Subcutaneous abdominal adipose tissue (tissue), 5 donors: ENCODE data around the gene AKT1S1.

Experiments used
- H3K27ac ChIP-seq: one replicate; pipeline ENCODE4 v1.7.0; 2013; ENCODE audit warnings: low read depth, mild to moderate bottlenecking, inconsistent platforms, low read length, moderate library complexity
- H3K27me3 ChIP-seq, 5 donors: one replicate each; pipeline ENCODE4 v1.7.0; 2013; ENCODE audit warnings: low read length in 5 of 5, inconsistent platforms in 1 of 5; ENCODE audit not compliant: control insufficient read depth in 5 of 5, insufficient read depth in 4 of 5
- H3K36me3 ChIP-seq, 5 donors: one replicate each; pipeline ENCODE4 v1.7.0; 2013; ENCODE audit warnings: low read length in 5 of 5; ENCODE audit not compliant: control insufficient read depth in 5 of 5, insufficient read depth in 5 of 5
- H3K4me1 ChIP-seq, 5 donors: one replicate each; pipeline ENCODE4 v1.7.0; 2013; ENCODE audit warnings: low read length in 5 of 5, mild to moderate bottlenecking in 3 of 5, moderate library complexity in 1 of 5; ENCODE audit not compliant: control insufficient read depth in 5 of 5, insufficient read depth in 5 of 5
- H3K4me3 ChIP-seq, 5 donors: one replicate each; pipeline ENCODE4 v1.7.0; 2013; ENCODE audit warnings: low read length in 5 of 5, low read depth in 1 of 5
- H3K9ac ChIP-seq, 5 donors: one replicate each; pipeline ENCODE4 v1.7.0; 2013; ENCODE audit warnings: low read length in 5 of 5, mild to moderate bottlenecking in 4 of 5, moderate library complexity in 3 of 5
- H3K9me3 ChIP-seq, 5 donors: one replicate each; pipeline ENCODE4 v1.7.0; 2013; ENCODE audit warnings: low read length in 5 of 5; ENCODE audit not compliant: control insufficient read depth in 5 of 5
- donor health status: healthy.
- donor health status: healthy.
- donor health status: healthy.
- donor health status: healthy.
- donor health status: healthy.

AKT1S1 gene

DNA sequence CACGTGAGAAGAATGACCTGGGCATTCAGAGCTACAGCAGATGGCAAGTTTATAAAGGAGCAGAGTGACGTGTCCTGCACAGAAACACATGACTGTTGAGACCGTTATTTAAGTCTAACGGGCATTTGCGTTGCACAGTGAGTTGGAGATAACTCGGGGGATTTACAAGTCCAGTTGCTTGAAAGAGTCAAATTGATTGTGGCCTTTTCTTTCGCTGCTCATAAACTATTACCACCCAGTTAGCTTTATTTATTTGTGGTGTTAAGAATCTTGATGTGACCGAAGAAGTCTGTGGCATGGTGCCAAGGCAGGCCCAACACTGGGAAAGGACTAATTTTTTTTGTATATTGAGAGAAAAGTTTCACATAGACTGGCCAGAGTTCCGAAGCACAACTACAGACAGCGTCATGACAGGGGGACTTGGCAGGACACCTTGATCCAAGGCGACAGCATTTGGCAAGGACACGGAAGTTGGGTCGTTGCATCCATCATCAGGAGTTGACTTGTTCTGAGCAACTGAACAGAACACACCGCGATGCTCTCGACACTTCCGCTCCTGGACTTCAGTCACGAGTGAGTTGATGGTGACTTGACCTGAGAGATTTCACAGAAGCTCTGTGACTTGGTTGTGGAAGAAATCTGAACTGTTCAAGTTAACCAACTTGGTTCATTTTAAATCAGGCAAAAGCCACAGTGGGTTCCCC is 38.1 kb downstream of the AKT1S1 start:
- H3K36me3 ChIP-seq, result peaks cover 0 to 64% (median 58%) of the 10 kb centered on the region in 5 donors

DNA sequence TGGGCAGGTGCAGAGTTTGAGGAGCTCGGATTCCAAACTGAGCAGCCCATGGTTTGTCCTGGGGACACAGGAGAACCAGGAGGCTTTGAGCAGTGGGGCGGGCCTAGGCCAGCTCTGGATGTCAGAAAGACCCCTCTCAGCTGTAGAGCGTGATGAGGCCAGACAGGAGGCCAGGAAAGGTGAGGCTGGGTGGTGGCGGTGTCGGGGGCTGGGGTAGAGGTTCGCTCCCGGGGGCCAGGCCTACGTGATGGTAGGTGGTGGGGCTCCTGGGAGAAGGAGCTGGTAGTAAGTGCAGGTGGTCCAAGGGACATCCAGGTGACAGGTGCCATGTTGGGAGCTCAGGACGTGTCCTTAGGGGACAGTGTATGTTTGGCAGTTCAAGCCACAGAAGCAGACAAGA is 39.7 kb downstream of the AKT1S1 start:
- Histone ChIP-seq H3K27ac (no peak overlapping the region), H3K27me3 (no peaks in the 10 kb centered on the region), H3K9me3 (no peaks in the 10 kb centered on the region), H3K4me1 (peaks cover 0 to 3% (median 0%) of the 10 kb centered on the region in 5 donors), H3K36me3 (peaks cover 0 to 79% (median 74%) of the 10 kb centered on the region in 5 donors), H3K9ac (no peak overlapping the region), H3K4me3 (no peak overlapping the region)

More for the DNA sequence above, 38.1 kb downstream of the AKT1S1 start:
- Histone ChIP-seq H3K27ac (no peak overlapping the region), H3K27me3 (no peaks in the 10 kb centered on the region), H3K4me1 (peaks cover 0 to 3% (median 0%) of the 10 kb centered on the region in 5 donors), H3K4me3 (no peak overlapping the region), H3K9ac (no peak overlapping the region), H3K9me3 (no peaks in the 10 kb centered on the region)

DNA sequence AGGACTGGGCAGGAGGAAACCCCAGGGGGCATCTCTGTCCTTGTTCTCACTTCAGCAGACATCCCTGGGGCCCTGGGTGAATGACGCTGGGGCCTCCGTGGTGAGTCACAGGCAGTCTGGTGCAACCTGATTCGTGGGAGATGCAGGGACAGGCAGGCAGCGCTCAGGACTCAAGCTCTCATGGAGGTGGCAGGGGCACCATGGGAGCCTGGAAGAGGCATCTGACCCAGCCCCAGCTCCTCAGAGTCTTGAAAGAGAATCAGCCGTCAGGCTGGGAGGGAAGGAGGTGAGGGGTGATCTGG is 40.2 kb downstream of the AKT1S1 start:
- Histone ChIP-seq H3K4me3 (no peak overlapping the region), H3K9me3 (no peaks in the 10 kb centered on the region), H3K4me1 (peaks cover 0 to 3% (median 0%) of the 10 kb centered on the region in 5 donors), H3K9ac (no peak overlapping the region), H3K27me3 (no peaks in the 10 kb centered on the region), H3K27ac (no peak overlapping the region), H3K36me3 (peaks cover 0 to 84% (median 78%) of the 10 kb centered on the region in 5 donors)

DNA sequence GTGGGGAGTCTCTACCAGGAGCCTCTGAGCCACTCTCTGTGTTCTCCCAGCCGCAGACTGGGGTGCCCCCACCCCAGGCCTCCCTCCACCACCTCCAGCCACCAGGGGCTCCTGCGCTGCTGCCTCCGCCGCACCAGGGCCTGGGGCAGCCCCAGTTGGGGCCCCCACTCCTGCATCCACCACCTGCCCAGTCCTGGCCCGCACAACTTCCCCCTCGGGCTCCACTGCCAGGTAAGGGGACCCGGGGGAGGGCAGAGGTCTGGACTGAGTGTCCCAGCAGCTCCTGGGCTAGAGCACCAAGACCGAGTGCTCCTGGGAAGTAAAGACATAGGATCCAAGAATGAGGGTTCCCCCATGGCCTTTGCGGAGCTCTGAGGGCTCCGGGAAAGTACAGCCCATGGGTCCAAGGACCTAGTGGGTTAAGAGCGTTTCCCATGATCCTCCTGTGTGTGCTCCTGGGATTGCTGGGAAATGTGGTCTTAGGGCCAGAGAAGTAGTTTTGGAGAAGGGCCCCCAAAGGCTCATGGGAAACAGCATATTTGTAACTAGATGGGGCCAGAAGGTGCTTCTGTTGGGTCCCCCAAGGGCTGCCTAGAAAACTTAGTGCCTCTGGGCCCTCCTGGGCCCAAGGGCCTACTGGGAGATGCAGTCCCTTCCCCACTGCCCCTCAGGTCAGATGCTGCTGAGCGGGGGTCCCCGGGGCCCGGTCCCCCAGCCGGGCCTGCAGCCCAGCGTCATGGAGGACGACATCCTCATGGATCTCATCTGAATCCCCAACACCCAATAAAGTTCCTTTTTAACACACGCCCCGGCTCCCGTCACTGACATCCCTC is 40.8 kb downstream of the AKT1S1 start:
- H3K9ac ChIP-seq, result no peak overlapping the region
- H3K27ac ChIP-seq, result no peak overlapping the region
- no peaks in the 10 kb centered on the region for H3K27me3 ChIP-seq
- H3K4me1 ChIP-seq, result peaks cover 0 to 3% (median 0%) of the 10 kb centered on the region in 5 donors
- no peaks in the 10 kb centered on the region for H3K9me3 ChIP-seq
- no peak overlapping the region for H3K4me3 ChIP-seq
- H3K36me3 ChIP-seq, result peaks cover 0 to 89% (median 84%) of the 10 kb centered on the region in 5 donors

DNA sequence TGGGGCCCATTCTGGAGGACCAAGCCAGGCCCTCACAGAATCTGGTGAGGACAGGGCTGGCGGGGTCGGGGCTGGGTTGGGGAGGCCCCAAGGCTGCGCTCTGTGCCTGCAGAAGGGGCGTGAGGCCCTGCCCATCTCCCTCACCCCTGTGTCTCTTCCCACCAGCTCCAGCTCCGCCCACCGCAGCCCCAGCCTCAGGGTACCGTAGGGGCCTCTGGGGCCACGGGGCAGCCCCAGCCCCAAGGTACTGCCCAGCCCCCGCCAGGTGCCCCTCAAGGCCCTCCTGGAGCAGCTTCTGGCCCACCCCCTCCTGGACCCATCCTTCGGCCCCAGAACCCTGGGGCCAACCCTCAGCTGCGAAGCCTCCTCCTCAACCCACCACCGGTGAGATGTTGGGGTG is 41.6 kb downstream of the AKT1S1 start:
- H3K36me3 ChIP-seq, result peaks cover 0 to 94% (median 91%) of the 10 kb centered on the region in 5 donors
- H3K27me3 ChIP-seq, result no peaks in the 10 kb centered on the region
- H3K4me3 ChIP-seq, result no peak overlapping the region
- H3K9ac ChIP-seq, result no peak overlapping the region
- H3K27ac ChIP-seq, result no peak overlapping the region
- H3K4me1 ChIP-seq, result peaks cover 0 to 3% (median 0%) of the 10 kb centered on the region in 5 donors
- H3K9me3 ChIP-seq, result no peaks in the 10 kb centered on the region

DNA sequence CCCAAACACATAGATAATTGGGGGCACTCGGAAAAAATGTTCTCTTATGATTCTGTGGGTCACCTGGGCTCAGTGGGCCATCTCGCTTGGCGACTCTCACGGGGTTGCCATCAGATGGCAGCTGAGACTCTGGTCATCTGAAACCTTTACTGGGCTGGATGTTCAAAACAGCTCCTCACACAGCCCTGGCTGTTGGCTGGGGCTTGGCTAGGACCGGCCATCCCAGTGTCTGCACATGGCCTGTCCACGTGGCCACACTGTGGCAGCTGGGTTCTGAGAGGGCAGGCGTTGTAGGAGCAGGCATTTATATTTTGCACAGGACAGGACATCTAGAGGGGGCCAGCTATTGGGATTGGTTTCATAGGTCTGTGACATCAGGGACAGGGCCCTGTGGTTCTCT is 43.6 kb downstream of the AKT1S1 start:
- no peaks in the 10 kb centered on the region for H3K9me3 ChIP-seq
- H3K36me3 ChIP-seq, result peaks cover 0 to 99% (median 91%) of the 10 kb centered on the region in 5 donors
- H3K9ac ChIP-seq, result no peak overlapping the region
- H3K27me3 ChIP-seq, result no peaks in the 10 kb centered on the region
- no peak overlapping the region for H3K4me3 ChIP-seq
- no peak overlapping the region for H3K27ac ChIP-seq
- peaks cover 0 to 3% (median 0%) of the 10 kb centered on the region in 5 donors for H3K4me1 ChIP-seq

DNA sequence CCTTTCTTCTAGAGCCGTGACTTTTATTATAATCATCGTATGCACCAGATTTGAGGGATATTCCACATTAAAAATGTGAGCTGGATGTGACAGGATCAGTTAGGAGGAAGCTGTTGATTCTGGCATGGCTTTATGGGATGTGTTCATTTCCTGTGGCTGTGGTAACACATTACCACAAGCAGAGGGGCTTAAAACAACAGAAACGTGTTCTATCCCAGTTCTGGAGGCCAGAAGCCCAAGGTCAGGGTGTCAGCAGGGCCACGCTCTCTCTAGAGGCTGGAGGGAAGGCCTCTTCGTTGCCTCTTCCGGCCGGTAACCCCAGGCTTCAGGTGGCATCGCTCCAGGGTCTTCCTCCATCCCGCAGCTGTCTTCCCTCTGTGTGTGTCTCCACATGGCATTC is 44.6 kb downstream of the AKT1S1 start:
- Histone ChIP-seq H3K4me1 (peaks cover 0 to 3% (median 0%) of the 10 kb centered on the region in 5 donors), H3K4me3 (no peak overlapping the region), H3K27me3 (no peaks in the 10 kb centered on the region), H3K36me3 (peaks cover 0 to 97% (median 88%) of the 10 kb centered on the region in 5 donors), H3K27ac (no peak overlapping the region), H3K9ac (peak overlapping the region in 1 of 5 donors; percentile 13), H3K9me3 (no peaks in the 10 kb centered on the region)

DNA sequence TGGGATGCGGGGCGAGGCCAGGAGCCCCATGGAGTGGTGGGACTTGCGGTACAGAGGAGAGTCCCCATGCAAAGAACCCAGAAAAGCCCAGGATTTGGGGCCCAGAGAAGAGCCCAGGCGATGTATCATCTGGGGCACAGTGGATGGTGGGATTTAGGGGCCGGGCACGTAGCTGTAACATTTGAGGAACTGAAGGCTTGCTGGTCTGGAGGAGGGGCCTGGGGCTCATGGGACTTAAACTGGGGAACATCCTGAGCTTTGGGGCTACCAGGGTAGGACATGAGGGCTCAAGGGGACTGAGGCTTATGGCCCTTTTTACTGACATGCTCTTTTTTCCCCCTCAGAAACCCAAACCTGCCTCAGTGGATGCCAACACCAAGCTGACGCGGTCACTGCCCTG is 45.6 kb downstream of the AKT1S1 start:
- H3K27ac ChIP-seq, result no peak overlapping the region
- H3K36me3 ChIP-seq, result peaks cover 0 to 96% (median 81%) of the 10 kb centered on the region in 5 donors
- no peaks in the 10 kb centered on the region for H3K27me3 ChIP-seq
- peaks cover 0 to 3% (median 0%) of the 10 kb centered on the region in 5 donors for H3K4me1 ChIP-seq
- no peak overlapping the region for H3K9ac ChIP-seq
- no peak overlapping the region for H3K4me3 ChIP-seq
- H3K9me3 ChIP-seq, result no peaks in the 10 kb centered on the region

DNA sequence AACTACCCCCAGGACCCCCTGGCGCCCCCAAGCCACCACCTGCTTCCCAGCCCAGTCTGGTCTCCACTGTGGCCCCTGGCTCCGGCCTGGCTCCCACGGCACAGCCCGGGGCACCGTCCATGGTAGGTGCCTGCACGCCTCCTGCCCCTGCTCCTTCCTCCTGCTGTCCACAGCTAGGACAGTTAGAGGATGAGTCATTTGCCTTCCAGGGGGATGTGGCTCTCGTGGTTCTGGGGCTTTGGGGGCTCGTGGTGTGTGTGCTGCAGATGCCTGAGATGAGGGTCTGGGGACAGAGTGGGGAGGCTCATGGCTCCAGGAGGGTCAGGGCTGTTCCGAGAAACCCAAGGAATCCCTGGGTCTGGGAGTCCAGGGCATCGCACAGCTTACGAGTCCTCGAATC is 46.4 kb downstream of the AKT1S1 start:
- Histone ChIP-seq H3K27me3 (no peaks in the 10 kb centered on the region), H3K4me3 (no peak overlapping the region), H3K27ac (no peak overlapping the region), H3K4me1 (no peaks in the 10 kb centered on the region), H3K9ac (no peak overlapping the region), H3K9me3 (no peaks in the 10 kb centered on the region), H3K36me3 (peaks cover 0 to 91% (median 73%) of the 10 kb centered on the region in 5 donors)

DNA sequence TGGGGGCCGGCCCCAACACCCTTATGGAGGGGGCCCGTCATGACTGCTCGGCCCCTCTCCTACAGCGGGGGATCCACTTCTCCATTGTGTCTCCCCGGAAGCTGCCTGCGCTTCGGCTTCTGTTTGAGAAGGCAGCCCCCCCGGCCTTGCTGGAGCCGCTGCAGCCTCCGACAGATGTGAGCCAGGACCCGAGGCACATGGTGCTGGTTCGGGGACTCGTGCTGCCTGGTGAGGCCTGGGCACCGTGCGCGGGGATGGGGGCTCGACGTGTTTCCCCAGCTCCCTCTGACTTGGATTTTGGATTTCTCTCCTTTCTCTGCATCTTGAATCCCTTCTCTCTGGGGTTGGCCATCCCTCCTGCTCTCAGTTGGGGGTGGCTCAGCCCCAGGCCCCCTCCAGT is 47.4 kb downstream of the AKT1S1 start:
- H3K36me3 ChIP-seq, result peaks cover 0 to 81% (median 66%) of the 10 kb centered on the region in 5 donors
- H3K27ac ChIP-seq, result no peak overlapping the region
- H3K4me1 ChIP-seq, result no peaks in the 10 kb centered on the region
- no peaks in the 10 kb centered on the region for H3K27me3 ChIP-seq
- no peak overlapping the region for H3K9ac ChIP-seq
- no peaks in the 10 kb centered on the region for H3K9me3 ChIP-seq
- H3K4me3 ChIP-seq, result no peak overlapping the region
